ENCODE data around the gene ABHD12.
"Not testable (repeated sequence)": the region's sequence is repeated elsewhere in the genome, so short reads cannot be mapped to it uniquely, and the experiment has no call there.

GRCh38 chr20:25260770-25261437 is 129.7 kb downstream of the ABHD12 start:
- not testable (repeated sequence) for TF ChIP-seq CTCF, POLR2AphosphoS5, EP300, POLR2A (IDR thresholded peaks at IDR 0.05)

All from stomach (tissue), 4 donors.